Stimulated activated CD8-positive, alpha-beta memory T cell treated with anti-CD3 and anti-CD28 coated beads, Interleukin-2, amount 100 ng/mL, for 1 hour (primary cell): ENCODE data around the gene ARHGEF18.

Source experiments
- DNase-seq, 2 donors: peaks; one replicate each; pipeline ENCODE4 v3.0.0-alpha.2; 2020; ENCODE audit warnings: low read depth in 2 of 2

The ARHGEF18 gene

GRCh38 chr19:7383284-7383683 lies 34.5 kb downstream of the ARHGEF18 start:
- no peak for DNase-seq

GRCh38 chr19:7385062-7385461 lies 36.3 kb downstream of the ARHGEF18 start:
- DNase-seq: no peak

- DNase-seq: no peak
Observed at GRCh38 chr19:7386308-7386707, 37.6 kb downstream of the ARHGEF18 start.

- no peak for DNase-seq
Observed at GRCh38 chr19:7386769-7387168, 38.0 kb downstream of the ARHGEF18 start.

- no peak for DNase-seq
Observed at GRCh38 chr19:7391218-7391670, 42.5 kb downstream of the ARHGEF18 start.

GRCh38 chr19:7393459-7393858 lies 44.7 kb downstream of the ARHGEF18 start:
- no peak for DNase-seq

GRCh38 chr19:7393939-7394730 lies 45.4 kb downstream of the ARHGEF18 start:
- DNase-seq: no peak

GRCh38 chr19:7394731-7395359 lies 46.1 kb downstream of the ARHGEF18 start:
- peak; percentile 82 to 85 for DNase-seq

- DNase-seq: no peak
Observed at GRCh38 chr19:7395360-7396066, 46.8 kb downstream of the ARHGEF18 start.

- no peak for DNase-seq
Observed at GRCh38 chr19:7397687-7398086, 49.0 kb downstream of the ARHGEF18 start.
